ENCODE results near the gene ARHGEF11. TPM values are rescaled to one million over a fixed set of nuclear protein-coding genes. Genes with fewer than 3 reads are reported as not detected.

ARHGEF11 gene
- total RNA-seq, 1 experiment from 2014 or later: 41.1 TPM

GRCh38 chr1:156898161-156898566 lies 147.4 kb downstream of the ARHGEF11 start:
- H3K27ac Mint-ChIP-seq: no peak overlapping the region

More at GRCh38 chr1:156898161-156898566, 147.4 kb downstream of the ARHGEF11 start:
- WGBS (ENCODE audit: extremely low coverage, insufficient read length, low lambda C conversion rate): no CpG with 5 or more reads among the region's 13 CpGs
- H2BK12ac ChIP-seq (ENCODE audit: insufficient read length, low read depth, low read length): no peak overlapping the region
- H4K5ac ChIP-seq (ENCODE audit: insufficient read length, low read depth, low read length): no peak overlapping the region
- no peak overlapping the region for H3K9ac ChIP-seq (ENCODE audit: extremely low read depth, insufficient read length, low read length)
- no peaks in the 10 kb centered on the region for H3K79me1 ChIP-seq (ENCODE audit: insufficient read depth, low read depth, low read length, poor library complexity, severe bottlenecking)
- H3K4me3 Mint-ChIP-seq: no peak overlapping the region
- H3K23ac ChIP-seq (ENCODE audit: insufficient read length, low read depth, low read length): no peak overlapping the region
- no peaks in the 10 kb centered on the region for H3K9me3 Mint-ChIP-seq
- no peak overlapping the region for H3K18ac ChIP-seq (ENCODE audit: insufficient read length, low read depth, low read length)
- H3K27me3 ChIP-seq (ENCODE audit: insufficient read depth, low read length): peaks cover 8% of the 10 kb centered on the region; the same call in 1 of the 2 replicates
- H3K9me3 ChIP-seq (ENCODE audit: control insufficient read depth, low read depth, low read length): no peaks in the 10 kb centered on the region
- H3K4me2 ChIP-seq (ENCODE audit: insufficient read depth, insufficient read length, low read length): no peak overlapping the region
- H2BK15ac ChIP-seq (ENCODE audit: low read depth, low read length): no peak overlapping the region
- H3K4me1 ChIP-seq (ENCODE audit: insufficient read depth, low read length): no peaks in the 10 kb centered on the region
- no peak overlapping the region for H3K14ac ChIP-seq (ENCODE audit: insufficient read depth, low read length)
- H4K91ac ChIP-seq (ENCODE audit: insufficient read length, low read depth, low read length): no peak overlapping the region
- H2AK5ac ChIP-seq (ENCODE audit: insufficient read length, low read length): no peak overlapping the region
- no peak overlapping the region for H3K27ac ChIP-seq (ENCODE audit: insufficient read length, low read depth, low read length)
- no peaks in the 10 kb centered on the region for H3K23me2 ChIP-seq (ENCODE audit: insufficient read length, low read depth, low read length, poor library complexity, severe bottlenecking)
- H4K8ac ChIP-seq (replicated peaks; ENCODE audit: insufficient read length, low read depth, low read length): no peak overlapping the region
- H3K56ac ChIP-seq (ENCODE audit: insufficient read length, low read depth, low read length): no peak overlapping the region
- no peak overlapping the region for H2BK5ac ChIP-seq (ENCODE audit: insufficient read length, low read length)
- H4K20me1 ChIP-seq (ENCODE audit: control insufficient read depth, insufficient read depth, insufficient read length): no peaks in the 10 kb centered on the region
- no peak overlapping the region for H2BK120ac ChIP-seq (ENCODE audit: low read depth, low read length, poor library complexity, severe bottlenecking)
- H3K4me1 Mint-ChIP-seq: peaks cover 15 to 42% of the 10 kb centered on the region in 2 experiments
- no peak for DNase-seq
- no peak overlapping the region for H2AFZ ChIP-seq (ENCODE audit: low read length)
- H3K27me3 Mint-ChIP-seq (ENCODE audit: low read depth): peaks cover 61% of the 10 kb centered on the region
- H3K36me3 Mint-ChIP-seq (ENCODE audit: insufficient read depth in 1 of 3, low read depth in 3 of 3): no peaks in the 10 kb centered on the region
- TF ChIP-seq CTCF (conservative IDR thresholded peaks at IDR 0.05): no peak
- no peak overlapping the region for H3K4ac ChIP-seq (ENCODE audit: low read depth, low read length)
- H2BK20ac ChIP-seq (ENCODE audit: low read depth, low read length, poor library complexity, severe bottlenecking): no peak overlapping the region
- no peaks in the 10 kb centered on the region for H3K79me2 ChIP-seq (ENCODE audit: insufficient read depth, low read length)
- H3T11ph ChIP-seq (ENCODE audit: low read length): no peak overlapping the region

Measured in H9 (cell line).